Hepatocyte (in vitro differentiated cells): Measurements from ENCODE around the gene FOXO3.

ENCODE experiments used
- CTCF ChIP-seq: fragments of 200-600 bp; sonication (generic); IDR thresholded peaks from 2 replicates; pipeline ENCODE4 v1.5.1; 2016; ENCODE audit warnings: antibody characterized with exemption, mild to moderate bottlenecking; ENCODE audit not compliant: poor library complexity
- EZH2 ChIP-seq: fragments of 200-600 bp; sonication (generic); IDR thresholded peaks from 2 replicates; pipeline ENCODE4 v1.6.1; 2016; ENCODE audit warnings: antibody characterized with exemption, mild to moderate bottlenecking, borderline replicate concordance

GRCh38 chr6:108565091-108565766 lies 4.5 kb downstream of the FOXO3 start:
- no peak for TF ChIP-seq CTCF
- no peak for TF ChIP-seq EZH2
